Measurements from ENCODE around the gene MAGI2. TPM values are rescaled to one million over a fixed set of nuclear protein-coding genes. Genes with fewer than 3 reads are reported as not detected.

Gene MAGI2
- total RNA-seq, 3 donors from 2014 or later (not counting 1 experiment from before 2014, with no cell fraction given): 0.09 to 0.48 (median 0.27) TPM

- no peaks in the 10 kb centered on the region for H3K36me3 Mint-ChIP-seq
- intact Hi-C loops (cut with micrococcal nuclease): no loop called here
- peaks cover 5 to 7% of the 10 kb centered on the region in 2 donors for H3K9me3 Mint-ChIP-seq
- DNase-seq: no peak
- Histone ChIP-seq H3K27ac (ENCODE audit: low read length) (no peak overlapping the region), H3K4me3 (ENCODE audit: low read length) (no peak overlapping the region), H3K4me1 (ENCODE audit: control insufficient read depth, insufficient read depth, low read length) (no peaks in the 10 kb centered on the region), H3K9me3 (ENCODE audit: control insufficient read depth, insufficient read depth, low read length) (no peaks in the 10 kb centered on the region), H3K27me3 (ENCODE audit: control insufficient read depth, insufficient read depth, low read length) (no peaks in the 10 kb centered on the region), H3K36me3 (ENCODE audit: control insufficient read depth, insufficient read depth, low read length) (no peaks in the 10 kb centered on the region)
- ATAC-seq: no peak
- no peaks in the 10 kb centered on the region for H3K27me3 Mint-ChIP-seq (ENCODE audit: low read depth in 2 of 2)
- WGBS (ENCODE audit: insufficient coverage): 52% methylated on average over 2 of the region's 2 CpGs
- H3K27ac Mint-ChIP-seq: no peak overlapping the region
- no peak for TF ChIP-seq CTCF (IDR thresholded peaks at IDR 0.05)
- H3K4me1 Mint-ChIP-seq: no peaks in the 10 kb centered on the region
- no peak overlapping the region for H3K4me3 Mint-ChIP-seq
Observed at GRCh38 chr7:78601728-78602127, 851.7 kb downstream of the MAGI2 start.

- ATAC-seq (no peak), DNase-seq (no peak)
- intact Hi-C loops (cut with micrococcal nuclease): no loop called here
- Histone ChIP-seq H3K4me3 (ENCODE audit: low read length) (no peak overlapping the region), H3K9me3 (ENCODE audit: control insufficient read depth, insufficient read depth, low read length) (no peaks in the 10 kb centered on the region), H3K27me3 (ENCODE audit: control insufficient read depth, insufficient read depth, low read length) (no peaks in the 10 kb centered on the region), H3K27ac (ENCODE audit: low read length) (no peak overlapping the region), H3K4me1 (ENCODE audit: control insufficient read depth, insufficient read depth, low read length) (no peaks in the 10 kb centered on the region), H3K36me3 (ENCODE audit: control insufficient read depth, insufficient read depth, low read length) (no peaks in the 10 kb centered on the region)
- Mint-ChIP-seq H3K27me3 (ENCODE audit: low read depth in 2 of 2) (no peaks in the 10 kb centered on the region), H3K4me1 (no peaks in the 10 kb centered on the region), H3K4me3 (no peak overlapping the region), H3K36me3 (no peaks in the 10 kb centered on the region), H3K9me3 (peaks cover 10 to 11% of the 10 kb centered on the region in 2 donors), H3K27ac (no peak overlapping the region)
- TF ChIP-seq CTCF (IDR thresholded peaks at IDR 0.05): no peak
- 100% methylated on average over 3 of the region's 3 CpGs for WGBS (ENCODE audit: insufficient coverage)
Observed at GRCh38 chr7:78594156-78594555, 859.3 kb downstream of the MAGI2 start.

GRCh38 chr7:78588393-78588792 lies 865.1 kb downstream of the MAGI2 start:
- ATAC-seq (no peak), DNase-seq (no peak)
- Mint-ChIP-seq H3K27me3 (ENCODE audit: low read depth in 2 of 2) (no peaks in the 10 kb centered on the region), H3K27ac (no peak overlapping the region), H3K36me3 (no peaks in the 10 kb centered on the region), H3K9me3 (peaks cover 6% of the 10 kb centered on the region in 2 donors), H3K4me1 (no peaks in the 10 kb centered on the region), H3K4me3 (no peak overlapping the region)
- no peaks in the 10 kb centered on the region for H3K4me1 ChIP-seq (ENCODE audit: control insufficient read depth, insufficient read depth, low read length)
- no peaks in the 10 kb centered on the region for H3K36me3 ChIP-seq (ENCODE audit: control insufficient read depth, insufficient read depth, low read length)
- no peak for TF ChIP-seq CTCF (IDR thresholded peaks at IDR 0.05)
- no peaks in the 10 kb centered on the region for H3K27me3 ChIP-seq (ENCODE audit: control insufficient read depth, insufficient read depth, low read length)
- no peaks in the 10 kb centered on the region for H3K9me3 ChIP-seq (ENCODE audit: control insufficient read depth, insufficient read depth, low read length)
- 27% methylated on average over 1 of the region's 1 CpG for WGBS (ENCODE audit: insufficient coverage)
- H3K4me3 ChIP-seq (ENCODE audit: low read length): no peak overlapping the region
- H3K27ac ChIP-seq (ENCODE audit: low read length): no peak overlapping the region
- intact Hi-C loops (cut with micrococcal nuclease): no loop called here

GRCh38 chr7:78587443-78588044 lies 865.9 kb downstream of the MAGI2 start:
- Histone ChIP-seq H3K4me1 (ENCODE audit: control insufficient read depth, insufficient read depth, low read length) (no peaks in the 10 kb centered on the region), H3K27ac (ENCODE audit: low read length) (no peak overlapping the region), H3K36me3 (ENCODE audit: control insufficient read depth, insufficient read depth, low read length) (no peaks in the 10 kb centered on the region), H3K9me3 (ENCODE audit: control insufficient read depth, insufficient read depth, low read length) (no peaks in the 10 kb centered on the region), H3K27me3 (ENCODE audit: control insufficient read depth, insufficient read depth, low read length) (no peaks in the 10 kb centered on the region), H3K4me3 (ENCODE audit: low read length) (no peak overlapping the region)
- DNase-seq (no peak), ATAC-seq (no peak)
- WGBS (ENCODE audit: insufficient coverage): 78% methylated on average over 5 of the region's 5 CpGs
- Mint-ChIP-seq H3K27ac (no peak overlapping the region), H3K4me3 (no peak overlapping the region), H3K4me1 (no peaks in the 10 kb centered on the region), H3K27me3 (ENCODE audit: low read depth in 2 of 2) (no peaks in the 10 kb centered on the region), H3K9me3 (peaks cover 6% of the 10 kb centered on the region in 2 donors), H3K36me3 (no peaks in the 10 kb centered on the region)
- TF ChIP-seq CTCF (IDR thresholded peaks at IDR 0.05): no peak
- intact Hi-C loops (cut with micrococcal nuclease): no loop called here

All from natural killer cell (primary cell).